DMS114 treated with DMSO at 0.1 percent for 48 hours (cell line): Measurements from ENCODE around the gene FITM2.
"Not testable (repeated sequence)": the region's sequence is repeated elsewhere in the genome, so short reads cannot be mapped to it uniquely, and the experiment has no call there.

Experiments used
- DNase-seq: peaks from one replicate; lab custom pipeline; 2025; ENCODE audit not compliant: unreplicated experiment; lab: John Stamatoyannopoulos, UW

Gene FITM2

GRCh38 chr20:44310664-44311639 lies at the start of gene FITM2:
TSS of gene FITM2 (minus strand) at chr20:44311202. CDS start at chr20:44311148, 54 bp downstream.
- DNase-seq = peak; percentile 81

GRCh38 chr20:44360221-44360620 lies 49.2 kb upstream of the FITM2 start:
- DNase-seq = no peak

- no peak for DNase-seq
Observed at GRCh38 chr20:44358776-44359175, 47.8 kb upstream of the FITM2 start.

GRCh38 chr20:44357555-44358125 lies 46.6 kb upstream of the FITM2 start:
- DNase-seq = no peak

- DNase-seq = no peak
Observed at GRCh38 chr20:44357020-44357419, 46.0 kb upstream of the FITM2 start.

GRCh38 chr20:44356353-44356723 lies 45.3 kb upstream of the FITM2 start:
- no peak for DNase-seq

- DNase-seq = no peak
Observed at GRCh38 chr20:44355498-44356352, 44.7 kb upstream of the FITM2 start, which contains the start of gene HNF4A. TSS of gene HNF4A (plus strand) at chr20:44355699. CDS start at chr20:44355805, 106 bp downstream.

GRCh38 chr20:44354979-44355497 lies 44.0 kb upstream of the FITM2 start:
- no peak for DNase-seq

GRCh38 chr20:44350567-44350966 lies 39.6 kb upstream of the FITM2 start:
- DNase-seq = no peak

GRCh38 chr20:44349349-44349748 lies 38.3 kb upstream of the FITM2 start:
- DNase-seq = no peak

GRCh38 chr20:44348168-44348659 lies 37.2 kb upstream of the FITM2 start:
- DNase-seq = no peak

- DNase-seq = not testable (repeated sequence)
Observed at GRCh38 chr20:44345941-44346340, 34.9 kb upstream of the FITM2 start.

GRCh38 chr20:44345147-44345546 lies 34.1 kb upstream of the FITM2 start:
- no peak for DNase-seq

GRCh38 chr20:44344723-44345122 lies 33.7 kb upstream of the FITM2 start:
- DNase-seq = no peak

GRCh38 chr20:44343162-44343675 lies 32.2 kb upstream of the FITM2 start:
- DNase-seq = no peak

- no peak for DNase-seq
Observed at GRCh38 chr20:44342248-44342647, 31.2 kb upstream of the FITM2 start.

GRCh38 chr20:44336725-44337380 lies 25.9 kb upstream of the FITM2 start, which contains the start of gene R3HDML:
TSS of gene R3HDML (plus strand) at chr20:44337043. CDS start at chr20:44337158, 115 bp downstream.
- DNase-seq = no peak

GRCh38 chr20:44336086-44336485 lies 25.1 kb upstream of the FITM2 start:
- DNase-seq = no peak

- DNase-seq = no peak
Observed at GRCh38 chr20:44335675-44336074, 24.7 kb upstream of the FITM2 start.

- no peak for DNase-seq
Observed at GRCh38 chr20:44334709-44335108, 23.7 kb upstream of the FITM2 start.
